MV-4-11 (cell line): ENCODE results near the gene SH3TC2.

Experiments used
- DNase-seq: peaks from one replicate; lab custom pipeline; 2025; lab: John Stamatoyannopoulos, UW

Gene SH3TC2

DNA sequence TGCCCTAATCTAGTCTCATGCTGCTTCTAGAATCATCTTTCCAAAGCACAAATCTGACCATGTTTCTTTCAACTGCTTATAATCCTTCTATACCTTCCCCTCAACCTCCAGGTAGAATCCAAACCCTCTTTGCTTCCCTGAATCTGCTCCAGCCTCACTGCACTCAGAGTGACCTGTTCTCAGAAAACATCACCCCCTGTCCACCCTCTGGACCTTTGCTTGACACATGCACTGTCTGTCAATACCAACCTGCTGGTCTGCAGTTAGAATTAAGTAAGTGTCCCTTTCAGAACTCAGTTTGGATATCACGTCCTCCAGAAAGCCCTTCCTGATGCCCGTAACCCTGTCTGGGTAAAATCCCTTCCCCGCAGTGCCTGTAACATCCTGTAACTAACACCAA lies 63.1 kb downstream of the SH3TC2 start:
- no peak for DNase-seq

DNA sequence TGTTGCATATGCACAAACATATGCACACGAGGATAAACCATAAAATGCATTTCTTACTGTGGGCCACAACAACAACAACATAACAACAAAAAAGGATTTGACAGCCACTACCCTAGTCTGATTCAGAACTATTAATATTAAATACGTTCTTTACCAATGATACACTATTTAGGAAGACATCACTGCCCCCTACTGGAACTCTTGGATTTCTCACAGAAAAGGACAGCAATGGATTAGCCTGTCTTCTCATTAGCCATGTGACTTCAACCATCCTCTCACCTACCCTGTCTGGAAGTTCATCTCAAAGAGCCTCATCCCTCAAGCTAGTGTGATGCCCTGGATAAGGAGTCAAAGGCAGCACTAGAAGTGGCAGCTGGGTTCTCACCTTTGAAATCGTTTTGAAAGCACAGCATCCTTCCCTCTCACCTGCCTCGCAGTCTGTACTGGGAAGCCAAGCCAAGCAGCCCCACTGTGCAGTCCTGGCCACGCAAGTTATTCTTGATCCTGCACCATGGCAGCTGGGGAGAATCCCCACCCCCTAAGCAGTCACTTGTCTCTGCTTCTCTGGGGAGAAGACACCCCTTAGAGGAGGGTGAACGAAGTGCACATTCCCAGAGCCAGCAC lies 64.6 kb downstream of the SH3TC2 start:
- DNase-seq: peak; percentile 35

DNA sequence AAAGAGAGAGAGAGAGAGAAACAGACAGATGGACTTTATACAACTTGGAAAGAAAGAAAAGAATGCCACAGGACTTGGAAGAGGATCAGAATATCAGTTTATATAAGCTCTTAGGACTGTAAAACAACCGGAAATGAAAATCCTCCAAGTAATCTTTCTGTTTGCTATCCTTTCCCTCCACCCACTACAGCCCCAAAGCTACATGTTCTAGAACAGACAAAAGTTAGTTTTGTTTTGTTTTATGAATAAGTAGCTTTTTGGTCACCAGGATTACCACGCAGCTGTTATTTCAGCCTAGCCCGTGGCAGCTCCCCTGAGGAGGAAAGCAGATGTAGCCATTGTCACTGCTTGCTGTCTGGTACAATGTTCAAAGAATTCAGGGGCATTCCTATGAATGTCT lies 66.6 kb downstream of the SH3TC2 start:
- DNase-seq: no peak

DNA sequence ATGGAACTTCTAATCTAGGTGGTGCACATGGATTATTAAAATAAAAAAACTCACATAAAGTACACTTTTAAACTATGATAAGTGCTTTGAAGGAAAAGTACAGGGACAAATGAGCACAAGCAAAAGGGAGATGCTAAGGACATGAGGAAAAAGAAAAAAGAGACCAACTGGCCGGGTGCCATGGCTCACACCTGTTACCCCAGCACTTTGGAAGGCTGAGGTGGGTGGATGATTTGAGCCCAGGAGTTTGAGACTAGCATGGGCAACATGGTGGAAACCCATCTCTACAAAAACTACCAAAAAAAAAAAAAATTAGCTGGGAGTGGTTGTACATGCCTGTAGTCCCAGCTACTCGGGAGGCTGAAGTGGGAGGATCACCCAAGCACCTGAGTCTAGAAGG lies 67.1 kb downstream of the SH3TC2 start:
- DNase-seq: no peak

DNA sequence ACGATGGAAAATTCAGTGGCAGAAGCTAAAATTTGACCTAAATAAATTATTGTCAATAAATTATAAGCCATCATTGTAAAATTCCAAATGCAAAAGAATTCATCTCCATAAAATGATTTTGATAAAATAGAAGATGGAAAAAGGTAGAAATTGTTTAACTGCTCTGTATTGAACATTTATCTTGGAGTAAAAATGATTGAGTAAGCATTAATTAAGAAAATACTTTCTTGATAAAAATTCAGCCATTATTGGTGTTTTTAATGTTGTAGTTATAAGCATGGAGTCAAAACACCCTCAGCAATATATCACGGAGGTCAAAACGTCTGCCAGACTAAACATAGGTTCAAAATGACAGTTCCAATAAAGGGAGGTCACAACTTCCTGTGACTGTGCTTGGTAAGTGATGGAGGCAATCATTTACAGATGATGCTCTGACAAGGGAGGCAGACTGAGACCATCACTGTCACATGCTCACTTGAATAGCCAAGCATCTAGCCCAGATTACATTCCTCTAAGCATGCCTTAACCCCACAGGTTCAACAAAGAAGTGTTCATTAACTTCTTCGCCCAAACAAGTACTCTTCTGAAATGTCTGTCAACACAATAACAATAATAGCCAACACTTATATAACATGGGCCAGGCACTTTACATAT lies 69.5 kb downstream of the SH3TC2 start:
- no peak for DNase-seq

DNA sequence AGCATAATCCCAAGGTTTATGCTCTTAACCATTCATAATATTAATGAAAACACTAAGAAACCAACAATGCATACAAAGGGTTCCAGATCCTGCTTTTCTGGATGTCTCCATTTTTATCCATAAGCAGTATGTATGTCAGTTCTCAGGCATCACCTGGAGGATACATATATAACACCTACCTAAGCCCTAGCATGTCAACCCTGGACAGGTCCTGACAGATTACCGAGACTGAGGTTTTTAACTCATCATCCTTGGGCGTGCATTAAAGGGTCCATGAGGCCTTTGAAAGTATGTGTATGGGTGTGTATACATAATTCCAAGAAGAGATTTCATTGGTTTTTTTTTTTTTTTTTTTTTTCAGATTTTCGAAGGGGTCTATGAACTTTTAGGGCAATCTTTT lies 70.6 kb downstream of the SH3TC2 start:
- DNase-seq: no peak

DNA sequence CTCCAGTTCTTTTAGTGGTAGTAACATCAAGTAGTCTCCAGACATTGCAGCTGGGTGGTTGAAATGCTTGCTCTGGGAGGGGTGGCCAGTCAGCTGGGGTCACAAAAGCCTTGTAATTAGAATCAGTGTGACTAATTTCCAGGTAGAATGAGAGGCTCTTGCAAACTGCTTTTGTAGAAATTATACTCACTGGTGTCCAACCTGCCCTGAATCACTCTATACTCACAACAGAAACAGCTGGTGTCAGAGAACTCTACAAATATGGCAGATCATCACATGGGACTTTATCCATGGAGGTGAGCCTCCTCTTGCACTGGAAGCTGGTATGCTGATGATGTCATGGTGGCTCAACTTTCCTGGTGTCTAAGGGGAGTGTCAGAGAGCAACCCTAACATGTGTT lies 71.3 kb downstream of the SH3TC2 start:
- DNase-seq: no peak

DNA sequence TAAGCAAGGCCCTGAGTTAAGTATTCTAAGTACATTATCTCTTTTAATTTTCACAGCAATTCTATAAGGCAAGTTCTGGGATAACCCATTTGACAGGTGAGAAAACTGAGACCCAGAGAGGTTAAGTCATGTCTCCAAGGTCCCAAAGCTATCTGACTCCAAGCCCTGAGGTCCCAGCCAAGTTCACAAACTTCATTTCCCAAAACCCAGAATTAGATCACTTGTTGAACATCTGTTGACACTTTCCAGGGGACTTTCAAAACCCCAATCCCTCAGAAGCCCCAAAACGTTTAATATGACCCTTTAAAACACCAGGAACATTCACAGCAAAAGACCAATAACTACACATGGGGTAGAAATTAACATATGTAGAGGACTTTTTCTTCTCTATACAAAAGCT lies 72.0 kb downstream of the SH3TC2 start:
- DNase-seq: no peak

DNA sequence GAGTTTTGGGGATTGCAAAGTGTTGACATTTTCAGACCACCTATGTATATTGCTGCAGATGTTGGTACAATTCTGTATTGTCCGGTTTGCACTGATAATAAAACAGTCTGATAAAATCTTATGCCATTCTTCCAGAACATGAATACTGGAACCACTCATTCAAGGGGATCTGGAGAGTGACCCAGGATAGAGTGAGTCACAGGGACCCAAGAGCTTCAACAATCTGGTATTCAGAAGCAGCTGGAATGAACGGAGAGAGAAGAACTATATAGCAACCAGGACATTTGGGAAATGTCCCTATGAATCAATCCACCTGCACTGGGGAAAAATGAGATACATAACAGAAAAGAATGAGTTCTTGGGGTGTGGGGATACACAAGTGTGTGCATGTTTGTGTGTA lies 73.3 kb downstream of the SH3TC2 start:
- no peak for DNase-seq

DNA sequence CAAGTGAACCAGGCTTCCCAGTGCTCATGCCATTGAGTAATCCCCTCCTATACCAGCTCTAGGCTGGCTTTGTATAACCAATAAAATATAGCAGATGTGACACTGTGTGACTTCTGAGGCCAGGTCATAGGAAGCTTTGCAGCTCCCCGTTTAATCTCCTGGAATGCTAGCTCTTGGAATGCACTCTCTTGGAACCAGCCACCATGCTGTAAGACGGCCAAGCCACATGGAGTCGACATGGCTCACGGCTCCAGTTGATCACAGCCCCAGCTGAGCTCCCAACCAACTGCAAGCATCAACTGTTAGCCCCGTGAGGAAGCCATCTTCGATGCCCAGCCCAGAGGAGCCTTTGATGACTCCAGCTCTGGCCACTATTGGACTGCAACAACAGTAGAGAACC lies 74.5 kb downstream of the SH3TC2 start:
- DNase-seq: no peak

DNA sequence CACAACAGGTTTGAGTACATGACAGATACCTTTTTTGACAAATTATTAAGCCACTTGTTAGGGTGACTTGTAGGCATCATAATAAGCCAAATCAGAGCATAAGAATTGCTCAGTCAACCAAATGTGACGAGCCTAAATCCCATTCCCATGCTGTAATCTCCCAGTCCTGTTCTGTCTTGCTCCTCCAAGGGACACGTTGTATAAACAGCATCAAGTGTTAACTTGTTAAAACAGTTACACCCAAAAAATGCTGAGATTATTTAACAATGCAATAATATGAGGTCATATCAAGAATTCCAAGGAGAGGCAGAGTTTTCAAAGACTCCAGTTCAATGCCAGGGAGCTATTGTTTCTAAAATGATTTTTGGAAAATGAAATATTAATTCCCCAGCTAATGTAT lies 76.2 kb downstream of the SH3TC2 start:
- DNase-seq: no peak

DNA sequence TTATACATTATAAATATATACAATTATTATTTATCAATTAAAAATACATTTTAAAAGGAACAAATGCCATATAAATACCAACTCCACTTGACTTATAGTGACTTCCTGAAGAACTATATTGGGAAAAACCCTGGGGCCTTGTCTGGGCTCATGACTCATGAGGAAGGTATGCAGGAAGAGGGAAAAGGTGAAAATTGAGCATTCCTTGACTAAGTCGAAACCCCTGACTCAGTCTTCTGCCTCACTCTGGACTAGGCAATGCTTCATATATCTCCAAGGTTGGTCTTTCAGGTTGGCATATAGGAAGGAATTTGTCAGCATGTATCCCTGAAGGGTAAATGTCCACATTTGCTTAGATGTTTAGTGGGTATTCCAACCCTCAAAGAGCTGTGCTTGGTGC lies 78.5 kb downstream of the SH3TC2 start:
- DNase-seq: no peak

DNA sequence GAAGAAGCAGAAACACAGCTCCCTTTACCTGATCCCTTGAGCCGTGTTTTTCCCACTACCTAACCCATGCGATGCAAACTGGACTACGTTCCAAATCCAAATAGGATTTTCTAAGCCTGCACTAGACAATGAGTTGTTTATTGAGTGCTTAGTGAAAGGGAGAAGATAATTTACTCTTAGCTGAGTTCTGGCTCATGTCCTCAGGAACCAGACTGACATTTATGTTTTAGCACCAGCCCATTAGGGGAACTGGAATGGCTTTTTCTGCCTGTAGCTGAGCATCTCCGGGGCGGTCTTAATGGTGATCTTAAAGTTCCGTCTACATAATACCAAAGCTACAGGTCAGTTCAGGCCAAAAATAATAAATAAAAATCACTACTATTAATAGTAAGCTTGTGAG lies 81.5 kb downstream of the SH3TC2 start:
- no peak for DNase-seq

DNA sequence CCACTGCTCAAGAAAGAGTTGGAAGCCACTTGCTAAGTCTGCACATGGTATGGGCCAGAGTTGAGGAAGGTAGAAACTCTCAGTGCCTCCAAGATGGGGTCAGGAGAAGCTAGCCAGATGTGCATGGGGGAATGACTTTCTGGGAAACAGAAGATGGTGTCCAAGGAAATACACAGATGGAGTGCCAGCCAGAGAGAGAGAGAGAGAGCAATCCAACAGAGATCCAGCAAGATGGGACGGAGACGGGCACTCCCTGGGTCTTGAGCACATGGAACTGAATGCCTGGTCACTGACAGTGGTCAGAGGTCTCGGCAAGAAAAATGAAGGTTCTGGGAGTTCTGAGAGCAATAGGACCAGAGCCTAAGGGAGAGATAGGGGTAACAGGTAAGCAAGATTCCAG lies 82.1 kb downstream of the SH3TC2 start:
- DNase-seq: no peak

DNA sequence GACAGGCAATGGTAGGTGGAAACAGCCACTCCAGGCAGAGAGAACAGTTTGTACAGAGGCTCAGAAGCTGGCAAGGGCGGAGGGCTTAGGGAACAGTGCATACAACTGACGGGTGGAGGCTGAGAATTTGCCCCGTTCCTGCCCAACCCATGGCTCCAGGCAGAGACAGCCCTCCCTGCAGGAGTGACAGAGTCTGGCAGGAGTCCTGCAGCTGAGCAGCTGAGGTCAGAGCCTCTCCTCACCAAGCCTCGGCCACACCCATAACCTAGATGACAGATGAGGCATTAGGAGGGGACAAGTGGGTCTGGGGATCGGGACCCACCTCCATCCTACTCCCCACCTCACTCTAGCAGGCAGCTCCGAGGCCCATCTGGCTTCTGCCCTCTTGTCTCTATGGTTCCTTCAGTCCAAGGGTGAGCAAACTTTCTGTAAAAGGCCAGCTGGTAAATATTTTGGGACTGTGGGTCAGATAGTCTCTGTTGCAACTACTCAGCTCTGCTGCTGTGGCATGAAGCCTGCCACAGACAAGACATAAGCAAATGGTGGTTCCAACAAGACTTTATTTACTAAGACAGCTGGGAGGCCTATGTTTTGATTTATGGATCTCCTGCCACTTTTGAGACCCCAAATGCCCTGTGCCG lies 83.7 kb downstream of the SH3TC2 start:
- no peak for DNase-seq

DNA sequence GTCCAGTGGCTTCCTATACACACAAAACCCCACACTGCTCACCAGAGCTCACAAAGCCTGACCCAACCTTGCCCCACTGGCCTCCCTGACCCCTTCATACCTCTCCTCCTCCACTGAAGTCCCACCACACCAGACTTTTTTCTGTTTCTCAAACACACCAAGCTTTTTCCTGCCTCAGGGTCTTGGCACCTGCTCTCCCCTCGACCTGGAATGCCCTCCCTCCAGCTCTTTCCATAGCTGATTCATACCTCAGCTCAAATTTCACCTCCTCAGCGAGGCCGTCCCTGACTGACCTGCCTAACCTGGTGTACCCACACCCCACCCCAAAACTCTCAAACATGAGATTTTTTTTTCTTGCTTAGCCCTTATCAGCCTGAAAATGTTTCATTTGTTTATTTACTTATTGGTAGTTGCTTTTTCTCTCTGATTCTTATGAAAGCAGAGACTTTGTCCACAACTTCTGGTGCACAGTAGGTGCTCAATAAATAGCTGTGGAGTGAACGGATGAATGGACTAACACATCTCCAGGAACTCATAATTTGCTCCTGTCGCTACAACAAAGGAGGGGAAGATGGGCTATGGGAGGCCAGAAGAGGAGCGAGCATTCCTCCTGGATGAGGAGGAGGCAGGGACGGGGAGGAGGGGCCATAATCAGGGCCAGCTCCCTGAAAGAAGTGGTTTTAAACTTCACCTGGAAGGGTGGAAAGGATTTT lies 84.3 kb downstream of the SH3TC2 start:
- DNase-seq: no peak

DNA sequence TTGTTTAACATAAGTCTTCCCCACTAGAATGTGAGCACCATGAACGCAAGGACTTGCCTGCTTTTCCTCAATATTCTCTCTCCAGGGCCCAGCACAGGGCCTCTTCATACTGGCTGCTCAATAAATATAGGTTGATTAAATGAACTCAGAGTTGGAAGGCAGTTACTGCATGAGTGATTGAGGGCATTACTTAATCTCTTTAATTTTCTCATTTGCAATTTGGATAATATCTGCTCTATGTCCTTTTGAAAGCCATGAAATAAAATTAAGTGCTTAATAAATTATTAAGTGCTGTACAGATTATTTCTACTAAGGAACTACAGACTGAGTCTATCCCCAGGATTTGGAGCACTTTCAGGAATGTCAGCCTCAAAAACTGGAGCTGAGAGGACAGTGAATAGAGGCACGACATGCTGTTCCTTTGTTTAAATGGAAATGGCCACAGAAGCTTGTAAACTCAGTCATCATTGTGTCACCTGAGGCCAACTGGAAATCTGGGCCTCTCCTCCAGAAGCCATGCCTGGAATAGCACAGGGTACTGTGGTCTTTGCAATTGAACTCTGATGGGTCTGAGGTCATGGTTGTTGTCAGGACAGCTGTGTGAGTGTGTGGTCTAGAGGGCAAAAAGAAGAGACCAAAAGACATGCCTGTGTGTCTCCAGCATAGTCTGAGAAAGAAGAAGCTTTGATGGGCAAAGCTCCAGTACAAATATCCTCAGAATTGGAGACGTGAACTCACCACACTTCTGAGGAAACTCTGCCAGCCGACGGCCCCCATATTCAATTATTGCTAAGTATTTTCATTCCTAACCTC lies 86.1 kb downstream of the SH3TC2 start:
- no peak for DNase-seq

DNA sequence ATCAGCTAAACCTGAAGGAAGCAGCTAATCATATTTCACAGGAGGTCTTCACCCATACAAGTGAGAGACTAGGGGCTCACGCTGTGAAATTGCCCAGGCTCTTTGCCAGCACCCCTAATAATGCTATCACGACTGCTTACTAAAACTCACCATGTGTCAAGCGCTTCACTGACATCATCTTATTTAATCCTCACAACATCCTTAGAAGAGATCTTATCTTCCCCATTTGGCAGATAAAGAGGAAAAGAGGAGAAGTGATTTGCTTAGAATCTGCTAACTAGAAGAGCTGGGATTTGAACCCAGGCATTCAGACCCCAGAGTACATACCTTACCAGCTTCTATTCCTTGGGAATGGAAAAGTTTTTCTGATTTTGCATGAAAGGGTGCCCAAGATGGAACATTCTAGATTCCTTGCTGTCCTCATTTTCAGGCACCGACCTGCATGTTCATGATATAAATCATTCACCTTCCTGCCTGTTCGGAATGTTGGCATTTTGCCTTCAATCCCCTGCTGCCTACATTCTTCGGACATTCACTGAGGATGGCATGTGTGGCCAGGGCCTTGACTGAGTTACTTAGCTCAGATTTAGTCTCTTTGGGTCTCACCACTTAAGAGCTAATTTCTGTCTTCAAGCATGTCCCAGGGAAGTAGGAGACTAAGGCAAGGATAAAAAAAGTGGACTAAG lies 88.1 kb downstream of the SH3TC2 start:
- DNase-seq: no peak

DNA sequence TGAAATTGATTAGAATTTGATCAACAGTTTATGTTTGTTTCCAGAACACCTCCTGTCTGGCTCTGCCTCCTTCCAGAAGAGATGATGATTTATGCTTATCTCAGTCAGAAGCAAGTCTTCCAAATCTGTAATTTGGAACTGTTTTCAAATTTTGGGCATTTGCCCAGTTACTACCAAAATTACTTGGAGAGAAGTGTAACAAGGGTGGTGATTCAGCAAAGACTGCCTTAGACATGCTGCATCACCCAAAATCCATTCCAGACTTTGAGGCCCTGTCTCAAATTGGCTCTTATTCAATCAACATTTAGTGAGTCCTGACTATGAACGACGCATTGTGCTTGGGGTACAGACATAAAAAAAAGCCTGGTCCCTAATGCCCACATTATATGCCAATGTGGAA lies 89.4 kb downstream of the SH3TC2 start:
- DNase-seq: no peak

DNA sequence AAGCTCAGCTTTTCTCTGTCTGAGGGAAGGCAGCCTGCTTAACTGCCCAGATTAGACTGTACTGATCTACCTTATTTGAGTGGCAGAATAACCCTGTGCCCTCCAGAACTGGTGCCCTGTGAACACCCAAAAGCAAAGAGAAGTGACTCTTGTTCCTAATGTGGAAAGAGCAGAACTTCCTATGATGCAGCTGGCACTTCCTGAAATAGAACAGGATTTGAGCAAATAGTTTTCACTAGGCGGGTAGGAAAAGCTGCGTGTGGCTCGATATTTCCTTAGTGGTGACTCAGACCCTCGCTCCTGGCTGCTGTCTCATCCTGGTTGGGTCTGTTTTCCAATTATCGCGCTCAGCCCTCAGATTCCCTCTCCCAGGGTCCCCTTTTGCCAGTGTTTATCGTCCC lies 89.9 kb downstream of the SH3TC2 start:
- DNase-seq: peak; percentile 21

DNA sequence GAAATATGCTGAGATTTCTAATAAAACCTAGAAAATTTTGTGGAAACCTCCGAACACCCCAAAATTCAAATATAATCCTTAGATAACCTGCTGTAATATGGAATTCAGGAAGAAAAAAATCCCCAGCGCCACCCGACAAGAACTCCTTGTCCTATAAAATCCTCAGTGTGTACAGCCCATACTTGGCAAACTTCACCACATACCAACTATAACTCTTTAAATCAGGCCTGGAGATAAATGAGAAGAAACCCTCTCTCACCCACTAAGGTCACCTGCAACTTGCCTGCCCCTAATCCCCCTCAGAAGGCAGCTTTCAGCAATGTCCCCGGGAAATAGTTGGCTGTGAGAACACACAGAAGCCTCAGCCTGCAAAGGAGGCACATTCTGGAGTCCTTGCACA lies 90.5 kb downstream of the SH3TC2 start:
- no peak for DNase-seq

DNA sequence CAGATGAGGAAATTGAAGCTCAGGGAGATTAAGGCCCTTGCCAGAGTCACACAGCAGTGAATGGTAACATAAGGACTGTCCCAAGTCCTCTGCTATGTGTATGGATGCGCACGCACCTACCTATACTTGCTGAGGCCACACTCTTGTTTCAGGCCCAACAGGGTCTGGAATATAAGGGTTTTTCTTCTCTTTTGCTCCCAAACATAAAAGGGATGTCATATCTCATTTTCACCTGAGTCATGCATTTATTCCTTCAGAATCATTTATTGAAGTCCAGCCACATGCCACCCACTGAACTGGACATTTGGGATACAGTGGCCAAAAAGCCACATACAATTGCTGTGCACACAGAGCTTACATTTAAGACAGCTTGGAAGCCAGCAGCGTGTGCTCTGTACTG lies 92.0 kb downstream of the SH3TC2 start:
- no peak for DNase-seq
